Fibroblast of mammary gland (primary cell): Measurements from ENCODE around the gene PHKB.

Source experiments
- DNase-seq: peaks from one replicate; pipeline ENCODE4 v3.0.0-alpha.2; 2010; ENCODE audit warnings: low read depth
- H3K4me3 ChIP-seq: 2 replicates; pipeline ENCODE4 v1.5.1; 2011; ENCODE audit warnings: low read depth, mild to moderate bottlenecking, low read length, moderate library complexity; ENCODE audit not compliant: control insufficient read depth
- CTCF ChIP-seq: conservative IDR thresholded peaks from 2 replicates; pipeline ENCODE4 v1.5.1; 2011; ENCODE audit warnings: low read depth, low read length, inconsistent platforms; ENCODE audit not compliant: control insufficient read depth, insufficient read depth

PHKB gene

DNA sequence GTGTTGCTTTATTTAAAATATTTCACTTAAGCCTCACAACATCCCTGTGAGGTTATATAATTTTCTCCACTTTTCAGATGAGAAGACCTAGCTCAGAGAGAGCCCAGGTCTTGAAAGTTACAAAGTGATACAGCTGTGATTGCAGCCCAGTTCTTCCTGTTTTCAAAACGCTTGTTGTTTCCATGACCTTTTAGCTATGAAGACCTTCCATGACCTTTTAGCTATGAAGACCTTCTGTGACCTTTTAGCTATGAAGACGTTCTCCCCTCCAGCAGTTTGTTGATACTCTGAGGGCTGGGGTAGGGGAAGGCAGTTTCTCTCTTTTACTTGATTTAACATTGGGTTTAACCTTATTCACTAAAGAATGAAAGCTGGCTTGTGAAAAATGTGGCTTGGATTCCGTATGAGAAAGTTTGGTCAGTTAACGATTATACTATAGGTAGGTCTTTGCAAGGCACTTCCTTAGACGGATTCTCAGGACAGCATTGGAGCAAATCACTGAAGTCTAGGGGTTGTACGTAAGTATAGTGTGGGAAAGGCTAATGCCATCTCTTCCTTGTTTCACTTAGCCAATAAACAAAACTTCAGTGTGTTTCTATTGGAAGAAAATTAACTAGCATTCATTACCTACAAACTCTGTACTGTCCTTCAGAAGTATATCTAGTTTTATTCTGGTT, 20.7 kb downstream of the PHKB start:
- no peak for TF ChIP-seq CTCF
- H3K4me3 ChIP-seq, result no peak overlapping the region
- no peak for DNase-seq

DNA sequence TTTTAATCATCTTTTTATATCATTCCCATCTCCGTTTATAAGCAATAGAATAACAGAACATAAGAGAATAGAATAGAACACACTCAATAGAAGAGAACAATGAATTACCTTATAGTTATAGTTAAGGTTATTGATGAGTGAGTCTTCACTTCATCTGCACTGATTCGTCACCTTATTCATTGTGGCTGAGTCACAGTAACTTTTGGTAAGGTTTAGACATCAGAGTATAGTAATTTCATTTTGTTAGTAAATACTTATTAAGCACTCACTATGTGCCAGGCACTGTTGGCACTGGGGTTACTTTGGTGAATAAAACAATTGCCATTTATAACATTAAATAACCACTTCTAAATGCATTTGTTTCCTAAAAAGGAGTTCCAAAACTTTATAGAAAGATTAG, 22.5 kb downstream of the PHKB start:
- no peak for TF ChIP-seq CTCF
- no peak overlapping the region for H3K4me3 ChIP-seq
- DNase-seq, result no peak

DNA sequence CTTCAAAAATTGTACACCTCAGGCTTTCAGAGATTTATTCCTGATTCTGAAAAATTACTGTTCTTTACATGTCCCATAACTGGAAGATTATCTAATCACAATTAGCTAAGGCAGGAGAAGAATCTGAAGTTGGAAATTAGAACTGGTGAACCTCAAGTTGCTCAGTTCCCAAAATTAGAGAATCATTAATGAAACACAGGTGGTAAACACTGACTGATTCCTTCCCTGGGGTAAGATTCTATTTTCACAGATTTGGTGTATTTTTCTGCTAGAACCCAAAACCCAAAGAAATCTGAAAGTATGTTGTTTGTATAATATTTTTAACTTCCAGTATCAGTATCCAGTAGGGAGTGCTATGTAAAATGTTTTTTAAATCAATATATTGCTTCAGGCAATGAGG, 25.7 kb downstream of the PHKB start:
- H3K4me3 ChIP-seq, result no peak overlapping the region
- no peak for TF ChIP-seq CTCF
- DNase-seq, result no peak

DNA sequence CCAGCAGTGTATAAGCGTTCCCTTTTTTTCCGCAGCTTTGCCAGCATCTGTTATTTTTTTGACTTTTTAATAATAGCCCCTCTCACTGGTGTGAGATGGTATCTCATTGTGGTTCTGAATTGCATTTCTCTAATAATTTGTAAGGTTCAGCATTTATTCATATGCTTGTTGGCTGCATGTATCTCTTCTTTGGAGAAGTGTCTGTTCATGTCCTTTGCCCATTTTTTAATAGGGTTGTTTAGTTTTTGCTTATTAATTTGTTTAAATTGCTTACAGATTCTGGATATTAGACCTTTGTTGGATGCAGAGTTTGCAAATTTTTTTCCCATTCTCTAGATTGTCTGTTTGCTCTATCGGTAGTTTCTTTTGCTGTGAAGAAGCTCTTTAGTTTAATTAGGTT, 26.9 kb downstream of the PHKB start:
- no peak overlapping the region for H3K4me3 ChIP-seq

DNA sequence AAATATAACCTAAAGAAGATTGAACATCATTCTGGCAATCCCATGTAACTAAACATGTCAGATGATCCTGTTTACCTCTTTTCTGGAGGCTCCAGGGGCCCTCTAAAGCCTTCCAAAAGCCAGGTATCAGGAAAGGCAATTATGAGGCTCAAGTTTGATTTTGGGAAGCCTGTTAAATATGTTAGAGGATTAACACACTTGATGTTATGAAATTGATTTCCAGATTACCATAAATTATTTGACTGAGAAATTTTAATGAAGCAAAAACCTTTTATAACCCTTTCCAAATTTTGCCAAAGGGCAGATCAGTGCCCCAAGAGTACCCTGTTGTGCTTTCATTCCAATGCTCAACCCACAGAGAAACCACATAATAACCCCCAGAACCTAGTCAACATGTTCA, 29.3 kb downstream of the PHKB start:
- TF ChIP-seq CTCF, result no peak
- no peak for DNase-seq

More for the DNA sequence above, 26.9 kb downstream of the PHKB start:
- DNase-seq, result no peak
- TF ChIP-seq CTCF, result no peak

DNA sequence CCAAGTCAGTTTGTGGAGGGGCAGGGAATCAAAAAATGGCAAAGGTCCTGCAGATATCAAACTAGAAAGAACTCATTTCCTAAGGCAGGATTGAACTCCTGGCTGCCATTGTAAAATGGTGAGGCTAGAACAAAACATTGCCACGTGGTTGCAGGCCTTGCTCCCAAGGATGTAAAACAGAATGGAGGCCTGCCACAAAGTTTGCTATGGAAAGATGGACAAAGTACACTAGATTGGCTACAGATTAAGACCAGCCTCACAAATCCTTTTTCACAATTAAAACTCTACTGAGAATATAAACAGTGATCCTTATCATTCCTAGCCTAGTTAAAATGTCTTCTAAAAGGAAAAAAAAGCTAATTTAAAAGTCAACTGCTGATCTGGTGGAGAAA, 30.9 kb downstream of the PHKB start:
- H3K4me3 ChIP-seq, result no peak overlapping the region
- TF ChIP-seq CTCF, result no peak
- no peak for DNase-seq

More for the DNA sequence above, 29.3 kb downstream of the PHKB start:
- H3K4me3 ChIP-seq, result no peak overlapping the region
